PC-9 (cell line): ENCODE measurements around the gene GBP4.

ENCODE experiments used
- CTCF ChIP-seq: fragments of 200-600 bp; sonication (generic); conservative IDR thresholded peaks from 2 replicates; pipeline ENCODE4 v1.6.1; 2017; ENCODE audit warnings: mixed run types, antibody characterized with exemption, mild to moderate bottlenecking, moderate library complexity
- EZH2 ChIP-seq: fragments of 200-600 bp; sonication (generic); IDR thresholded peaks from 2 replicates; pipeline ENCODE4 v1.8.0; 2017; ENCODE audit warnings: antibody characterized with exemption, low read depth

GRCh38 chr1:89174491-89174890, 24.3 kb downstream of the GBP4 start:
- TF ChIP-seq EZH2: no peak
- TF ChIP-seq CTCF: no peak
